A549 (cell line): ENCODE data around the gene ABCA13.

ENCODE experiments used
- CBX2 ChIP-seq: fragments of 200-600 bp; sonication (generic); IDR thresholded peaks from 2 replicates; pipeline ENCODE4 v1.6.1; 2016; ENCODE audit warnings: low read depth, mild to moderate bottlenecking, borderline replicate concordance
- CTCF ChIP-seq: fragments of >200 bp; sonication (Bioruptor Twin); formaldehyde crosslinking; IDR thresholded peaks from 3 replicates; pipeline ENCODE4 v1.5.1; 2016
- JUN ChIP-seq, 2 experiments: fragments of >200 bp; sonication (Bioruptor Twin); formaldehyde crosslinking; IDR thresholded peaks; 2 replicates in 1 of 2; 3 replicates in 1 of 2; pipeline ENCODE4 v1.6.1; 2016 to 2017
- JUNB ChIP-seq: fragments of >200 bp; sonication (Bioruptor Twin); formaldehyde crosslinking; IDR thresholded peaks from 2 replicates; pipeline ENCODE4 v1.6.1; 2016
- MAFK ChIP-seq: fragments of 450-650 bp; IDR thresholded peaks from 2 replicates; pipeline ENCODE4 v1.6.1; 2014; ENCODE audit not compliant: partially characterized antibody
- MAX ChIP-seq: IDR thresholded peaks from 2 replicates; pipeline ENCODE4 v1.6.1; 2012
- MAZ ChIP-seq: fragments of 150-350 bp; IDR thresholded peaks from 2 replicates; pipeline ENCODE4 v1.6.1; 2014; ENCODE audit warnings: antibody characterized with exemption, low read depth, low read length, borderline replicate concordance
- NPAS2 ChIP-seq: fragments of 250-450 bp; sonication (Bioruptor Pico); IDR thresholded peaks from 2 replicates; pipeline ENCODE4 v1.8.0; 2022; ENCODE audit warnings: mild to moderate bottlenecking, moderate library complexity, borderline replicate concordance
- NR3C1 ChIP-seq: fragments of >200 bp; sonication (Bioruptor Twin); formaldehyde crosslinking; IDR thresholded peaks from 3 replicates; pipeline ENCODE4 v1.6.1; 2017
- POLR2A ChIP-seq: IDR thresholded peaks from 2 replicates; pipeline ENCODE4 v1.6.1; 2012; ENCODE audit warnings: mild to moderate bottlenecking, low read length
- POLR2AphosphoS2 ChIP-seq: conservative IDR thresholded peaks from 2 replicates; pipeline ENCODE4 v1.6.1; 2012; ENCODE audit warnings: low read length, improper control_type of control experiment, inconsistent platforms
- REST ChIP-seq: fragments of 200-600 bp; sonication (generic); IDR thresholded peaks from 2 replicates; pipeline ENCODE4 v1.6.1; 2016; ENCODE audit warnings: antibody characterized with exemption, mild to moderate bottlenecking, moderate library complexity
- SMC3 ChIP-seq: fragments of >200 bp; sonication (Bioruptor Twin); formaldehyde crosslinking; IDR thresholded peaks from 3 replicates; pipeline ENCODE4 v1.6.1; 2018; ENCODE audit warnings: inconsistent platforms

GRCh38 chr7:48158404-48158803 is 12.9 kb upstream of the ABCA13 start:
- TF ChIP-seq NR3C1 (no peak), POLR2A (no peak), POLR2AphosphoS2 (no peak), REST (no peak), NPAS2 (no peak), MAFK (no peak), SMC3 (no peak), JUNB (no peak), MAZ (no peak), CTCF (no peak), MAX (no peak), JUN (IDR thresholded peaks at IDR 0.05) (no peak), CBX2 (no peak)
